ENCODE measurements around the gene CARD11.

- TF ChIP-seq SAP130 (CRISPR knock-in tag; IDR thresholded peaks at IDR 0.05; ENCODE audit: low read depth) (no peak), ZNF30 (CRISPR knock-in tag; IDR thresholded peaks at IDR 0.05) (no peak), MTF1 (CRISPR knock-in tag; IDR thresholded peaks at IDR 0.05) (no peak), ZNF616 (CRISPR knock-in tag; IDR thresholded peaks at IDR 0.05; ENCODE audit: low read depth) (no peak), TARDBP (CRISPR knock-in tag; IDR thresholded peaks at IDR 0.05) (no peak), SETDB1 (CRISPR knock-in tag; IDR thresholded peaks at IDR 0.05; ENCODE audit: borderline replicate concordance) (no peak), ZZZ3 (CRISPR knock-in tag; IDR thresholded peaks at IDR 0.05; ENCODE audit: borderline replicate concordance) (no peak)
Observed at GRCh38 chr7:2869981-2870380, 173.7 kb downstream of the CARD11 start.
